DMS53 treated with DMSO at 0.1 percent for 48 hours (cell line): ENCODE results near the gene FAM89B.
"Not testable (repeated sequence)": the region's sequence is repeated elsewhere in the genome, so short reads cannot be mapped to it uniquely, and the experiment has no call there.

Experiments
- DNase-seq: peaks from one replicate; lab custom pipeline; 2025; ENCODE audit not compliant: unreplicated experiment; lab: John Stamatoyannopoulos, UW

The FAM89B gene

GRCh38 chr11:65572356-65573051, at the start of gene FAM89B:
FAM89B (plus strand) TSS chr11:65572538; CDS start chr11:65572670, 132 bp downstream.
- DNase-seq, result peak; percentile 55

GRCh38 chr11:65522718-65523630, 49.4 kb upstream of the FAM89B start:
- not testable (repeated sequence) for DNase-seq

- DNase-seq, result not testable (repeated sequence)
Observed at GRCh38 chr11:65523631-65523968, 48.7 kb upstream of the FAM89B start.

GRCh38 chr11:65524014-65524740, 48.2 kb upstream of the FAM89B start:
- DNase-seq, result no peak

- DNase-seq, result peak; percentile 52
Observed at GRCh38 chr11:65524741-65525545, 47.4 kb upstream of the FAM89B start, which contains the start of gene SCYL1. SCYL1 (plus strand) TSS chr11:65525083; CDS start chr11:65525154, 71 bp downstream.

GRCh38 chr11:65525546-65526480, 46.5 kb upstream of the FAM89B start:
- no peak for DNase-seq

GRCh38 chr11:65526744-65527143, 45.6 kb upstream of the FAM89B start:
- no peak for DNase-seq

- no peak for DNase-seq
Observed at GRCh38 chr11:65528819-65529350, 43.5 kb upstream of the FAM89B start.

GRCh38 chr11:65529475-65530156, 42.7 kb upstream of the FAM89B start:
- DNase-seq, result no peak

GRCh38 chr11:65530157-65530496, 42.2 kb upstream of the FAM89B start:
- DNase-seq, result no peak

GRCh38 chr11:65532388-65533064, 39.8 kb upstream of the FAM89B start:
- no peak for DNase-seq

GRCh38 chr11:65535102-65535501, 37.2 kb upstream of the FAM89B start:
- DNase-seq, result no peak

GRCh38 chr11:65536412-65537295, 35.7 kb upstream of the FAM89B start:
- DNase-seq, result no peak

- no peak for DNase-seq
Observed at GRCh38 chr11:65537296-65537597, 35.1 kb upstream of the FAM89B start.

GRCh38 chr11:65537620-65538231, 34.6 kb upstream of the FAM89B start:
- DNase-seq, result no peak

GRCh38 chr11:65538232-65538914, 34.0 kb upstream of the FAM89B start:
- DNase-seq, result no peak
